H1 (cell line): ENCODE data around the gene SRRM5. TPM values are rescaled to one million over a fixed set of nuclear protein-coding genes. Genes with fewer than 3 reads are reported as not detected.
A peak's percentile ranks its signal among the peaks of the same experiment; 100 is the strongest.

Experiments
- ASH2L ChIP-seq: fragments of 200-600, 300-600 bp; sonication (generic); IDR thresholded peaks from one replicate; pipeline ENCODE4 v1.7.1; 2017; ENCODE audit warnings: low read length
- CBX8 ChIP-seq: fragments of 300-800, 300-1000 bp; sonication (generic); IDR thresholded peaks from 2 replicates; pipeline ENCODE4 v1.7.1; 2016; ENCODE audit warnings: low read depth, low read length, borderline replicate concordance
- CTCF ChIP-seq, 3 experiments: IDR thresholded peaks; 1 replicate in 2 of 3; 2 replicates in 1 of 3; pipeline versions ENCODE4 v1.5.1 to v1.6.1; 2011; ENCODE audit warnings: low read length in 3 of 3, mild to moderate bottlenecking in 3 of 3, inconsistent platforms in 2 of 3, low read depth in 1 of 3, moderate library complexity in 1 of 3; ENCODE audit not compliant: insufficient read depth in 1 of 3; ENCODE audit errors: control extremely low read depth in 1 of 3
- EP300 ChIP-seq, 2 experiments: IDR thresholded peaks; 1 replicate in 1 of 2; 2 replicates in 1 of 2; pipeline ENCODE4 v1.6.1; 2011 to 2012; ENCODE audit warnings: low read depth in 2 of 2, low read length in 2 of 2, mild to moderate bottlenecking in 2 of 2, borderline replicate concordance in 1 of 2, inconsistent platforms in 1 of 2, moderate library complexity in 1 of 2
- KDM1A ChIP-seq: fragments of 200-600, 300-600 bp; sonication (generic); IDR thresholded peaks from 2 replicates; pipeline ENCODE4 v1.7.1; 2016; ENCODE audit warnings: mild to moderate bottlenecking, low read length, borderline replicate concordance
- KDM5A ChIP-seq: fragments of 200-600 bp; IDR thresholded peaks from 2 replicates; pipeline ENCODE4 v1.7.1; 2012; ENCODE audit warnings: mild to moderate bottlenecking, low read length, inconsistent platforms, mixed read lengths
- RBBP5 ChIP-seq: IDR thresholded peaks from 2 replicates; pipeline ENCODE4 v1.7.1; 2012; ENCODE audit warnings: low read depth, mild to moderate bottlenecking, inconsistent platforms, low read length, moderate library complexity, borderline replicate concordance
- RFX5 ChIP-seq: IDR thresholded peaks from 2 replicates; pipeline ENCODE4 v1.6.1; 2011; ENCODE audit warnings: low read depth, low read length, improper control_type of control experiment, borderline replicate concordance
- SIN3A ChIP-seq, 2 experiments: IDR thresholded peaks in 1 of 2; conservative IDR thresholded peaks in 1 of 2; 2 replicates each; pipeline ENCODE4 v1.6.1; 2011 to 2012; ENCODE audit warnings: low read length in 2 of 2, improper control_type of control experiment in 1 of 2, low read depth in 1 of 2, mild to moderate bottlenecking in 1 of 2
- SP2 ChIP-seq: IDR thresholded peaks from 2 replicates; pipeline ENCODE4 v1.6.1; 2012; ENCODE audit warnings: mild to moderate bottlenecking, low read length, inconsistent platforms
- TCF12 ChIP-seq: IDR thresholded peaks from 2 replicates; pipeline ENCODE4 v1.6.1; 2011; ENCODE audit warnings: low read depth, mild to moderate bottlenecking, low read length
- polyA plus RNA-seq, 7 experiments: library from polyadenylated mRNA; depleted of rRNA in 3 of 7; stranded (reverse) in 5 of 7; unstranded in 2 of 7; fragments of >200 nt in 5 of 7; fragments of 200-250 nt in 2 of 7; gene quantifications; 1 replicate in 5 of 7; 2 replicates in 1 of 7; 4 replicates in 1 of 7; pipeline versions ENCODE4 v1.2.1 to v1.2.3, GENCODE V29; 2011 to 2013; ENCODE audit warnings: missing spikeins in 2 of 7, mixed read lengths in 2 of 7
- total RNA-seq: library from RNA; stranded (reverse); fragmentation: NEBNext Ultra II Directional; extraction: Animal tissue kit (Norgen Biotek cat#: 25700); gene quantifications from 2 replicates; pipeline ENCODE4 v1.2.1, GENCODE V29; 2021

Gene SRRM5
- total and polyA plus RNA-seq, 2 of the 8 experiments (the other 6 are each of a cell fraction or from before 2014, with no cell fraction given): 0.06 to 0.11 TPM

- TF ChIP-seq RFX5 (no peak; the same call in 1 of the 2 replicates), CTCF (IDR thresholded peaks at IDR 0.05; ENCODE audit: control extremely low read depth in 1 of 3, insufficient read depth in 1 of 3, low read depth in 1 of 3, low read length in 3 of 3) (peak; percentile 96 to 98 (median 98)), CBX8 (no peak), ASH2L (peak; percentile 39), KDM5A (no peak; the same call in 1 of the 2 replicates), RBBP5 (no peak; the same call in 1 of the 2 replicates), EP300 (IDR thresholded peaks at IDR 0.05; ENCODE audit: borderline replicate concordance in 1 of 2, low read depth in 2 of 2, low read length in 2 of 2) (0 out of 3 replicates have a peak, but pooled peaks of 1 of the 2 experiments have one; percentile 3), TCF12 (0 out of 2 replicates have a peak, but pooled peaks have one; percentile 24), SIN3A (conservative IDR thresholded peaks at IDR 0.05 in 1 of 2, IDR thresholded peaks at IDR 0.05 in 1 of 2; ENCODE audit: low read depth in 1 of 2, low read length in 2 of 2) (peak; percentile 64 to 80; a peak in 2 of 4 replicates), SP2 (no peak), KDM1A (peak; percentile 32; the same call in 1 of the 2 replicates)
Observed at GRCh38 chr19:43594710-43595604, 16.9 kb upstream of the SRRM5 start (continued).
